ENCODE data around the gene ZNF566.

Gene ZNF566

GRCh38 chr19:36524617-36525016 lies 35.3 kb upstream of the ZNF566 start:
- Histone ChIP-seq H4K20me1 (ENCODE audit: insufficient read depth, low read length) (no peaks in the 10 kb centered on the region), H3F3A (ENCODE audit: insufficient read depth, low read length) (no peaks in the 10 kb centered on the region), H3K9me3 (ENCODE audit: low read length) (peaks cover 15% of the 10 kb centered on the region), H3K4me3 (ENCODE audit: low read depth, low read length, poor library complexity, severe bottlenecking) (no peak overlapping the region), H3K79me2 (ENCODE audit: insufficient read depth, low read length) (peaks cover 17% of the 10 kb centered on the region), H2AFZ (ENCODE audit: low read length) (no peak overlapping the region), H3K27ac (ENCODE audit: low read depth, low read length, poor library complexity, severe bottlenecking) (no peak overlapping the region), H3K36me3 (ENCODE audit: insufficient read depth, low read length) (peaks cover 62% of the 10 kb centered on the region), H3K4me1 (ENCODE audit: insufficient read depth, low read length, severe bottlenecking) (peaks cover 18% of the 10 kb centered on the region), H3K9me2 (ENCODE audit: low read depth, low read length) (no peaks in the 10 kb centered on the region), H3K4me2 (ENCODE audit: low read length) (no peak overlapping the region), H3K9ac (ENCODE audit: low read length) (no peak overlapping the region), H3K27me3 (ENCODE audit: insufficient read depth, low read length) (no peaks in the 10 kb centered on the region)
- TF ChIP-seq EZH2 (IDR thresholded peaks at IDR 0.05; ENCODE audit: borderline replicate concordance, low read length): no peak
- TF ChIP-seq CTCF (IDR thresholded peaks at IDR 0.05; ENCODE audit: low read length): no peak

- H3K9ac ChIP-seq (ENCODE audit: low read length): no peak overlapping the region
- no peak overlapping the region for H2AFZ ChIP-seq (ENCODE audit: low read length)
- H4K20me1 ChIP-seq (ENCODE audit: insufficient read depth, low read length): no peaks in the 10 kb centered on the region
- TF ChIP-seq EZH2 (IDR thresholded peaks at IDR 0.05; ENCODE audit: borderline replicate concordance, low read length): no peak
- no peak for TF ChIP-seq CTCF (IDR thresholded peaks at IDR 0.05; ENCODE audit: low read length)
- peaks cover 64% of the 10 kb centered on the region for H3K36me3 ChIP-seq (ENCODE audit: insufficient read depth, low read length)
- no peak overlapping the region for H3K27ac ChIP-seq (ENCODE audit: low read depth, low read length, poor library complexity, severe bottlenecking)
- H3K27me3 ChIP-seq (ENCODE audit: insufficient read depth, low read length): no peaks in the 10 kb centered on the region
- H3K79me2 ChIP-seq (ENCODE audit: insufficient read depth, low read length): peaks cover 3% of the 10 kb centered on the region; the same call in 1 of the 2 replicates
- no peak overlapping the region for H3K4me2 ChIP-seq (ENCODE audit: low read length)
- H3K4me3 ChIP-seq (ENCODE audit: low read depth, low read length, poor library complexity, severe bottlenecking): no peak overlapping the region
- H3K9me2 ChIP-seq (ENCODE audit: low read depth, low read length): no peaks in the 10 kb centered on the region
- no peaks in the 10 kb centered on the region for H3K4me1 ChIP-seq (ENCODE audit: insufficient read depth, low read length, severe bottlenecking)
- H3K9me3 ChIP-seq (ENCODE audit: low read length): peaks cover 50% of the 10 kb centered on the region
- no peaks in the 10 kb centered on the region for H3F3A ChIP-seq (ENCODE audit: insufficient read depth, low read length)
Observed at GRCh38 chr19:36514012-36514612, 24.8 kb upstream of the ZNF566 start.

DNA sequence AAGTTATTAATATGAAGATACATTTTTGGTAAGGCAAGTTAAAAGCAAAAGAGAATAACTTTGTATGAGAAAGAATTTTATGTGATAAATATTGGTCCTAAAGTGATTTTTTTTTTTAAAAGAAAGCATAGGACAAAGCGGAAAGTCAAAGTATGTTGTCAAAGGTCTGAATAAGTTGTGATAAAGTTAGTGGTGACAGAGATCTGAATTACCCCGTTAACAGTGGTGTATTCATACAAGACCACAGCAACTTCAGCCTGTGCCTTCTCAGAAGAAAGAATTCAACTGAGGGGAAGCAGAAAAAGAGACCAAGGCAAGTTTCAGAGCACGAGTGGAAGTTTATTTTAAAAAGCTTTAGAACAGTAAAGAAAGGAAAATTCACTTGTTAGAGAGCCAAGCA lies 19.0 kb upstream of the ZNF566 start:
- H3K27ac ChIP-seq (ENCODE audit: low read depth, low read length, poor library complexity, severe bottlenecking): no peak overlapping the region
- no peak for TF ChIP-seq CTCF (IDR thresholded peaks at IDR 0.05; ENCODE audit: low read length)
- no peak overlapping the region for H3K4me2 ChIP-seq (ENCODE audit: low read length)
- H3K9ac ChIP-seq (ENCODE audit: low read length): no peak overlapping the region
- no peaks in the 10 kb centered on the region for H3K4me1 ChIP-seq (ENCODE audit: insufficient read depth, low read length, severe bottlenecking)
- H3K9me3 ChIP-seq (ENCODE audit: low read length): peaks cover 18% of the 10 kb centered on the region
- no peaks in the 10 kb centered on the region for H3K9me2 ChIP-seq (ENCODE audit: low read depth, low read length)
- no peaks in the 10 kb centered on the region for H3F3A ChIP-seq (ENCODE audit: insufficient read depth, low read length)
- H3K27me3 ChIP-seq (ENCODE audit: insufficient read depth, low read length): no peaks in the 10 kb centered on the region
- no peak overlapping the region for H2AFZ ChIP-seq (ENCODE audit: low read length)
- H3K36me3 ChIP-seq (ENCODE audit: insufficient read depth, low read length): peaks cover 7% of the 10 kb centered on the region; the same call in 1 of the 2 replicates
- no peaks in the 10 kb centered on the region for H4K20me1 ChIP-seq (ENCODE audit: insufficient read depth, low read length)
- H3K79me2 ChIP-seq (ENCODE audit: insufficient read depth, low read length): no peaks in the 10 kb centered on the region
- H3K4me3 ChIP-seq (ENCODE audit: low read depth, low read length, poor library complexity, severe bottlenecking): no peak overlapping the region

Data from OCI-LY1 (cell line).